Measurements from ENCODE around the gene RAB29.
"Not testable (repeated sequence)": the region's sequence is repeated elsewhere in the genome, so short reads cannot be mapped to it uniquely, and the experiment has no call there.

The RAB29 gene

GRCh38 chr1:205739348-205740160 lies 35.7 kb downstream of the RAB29 start:
- H3K27me3 ChIP-seq (ENCODE audit: control insufficient read depth in 1 of 2, insufficient read depth in 2 of 2, low read length in 2 of 2), result no peaks in the 10 kb centered on the region
- H3K27ac ChIP-seq (ENCODE audit: low read depth, low read length), result no peak overlapping the region
- H3K9ac ChIP-seq (ENCODE audit: low read length), result no peak overlapping the region
- H3K4me3 ChIP-seq (ENCODE audit: low read depth in 1 of 2, low read length in 2 of 2), result no peak overlapping the region
- no peaks in the 10 kb centered on the region for H3K9me3 ChIP-seq (ENCODE audit: low read length)
- H3K36me3 ChIP-seq (ENCODE audit: insufficient read depth, low read length), result no peaks in the 10 kb centered on the region
- peaks cover 18% of the 10 kb centered on the region for H3K4me1 ChIP-seq (ENCODE audit: insufficient read depth, low read length)

- no peaks in the 10 kb centered on the region for H3K9me3 ChIP-seq (ENCODE audit: low read length)
- no peak overlapping the region for H3K4me3 ChIP-seq (ENCODE audit: low read depth in 1 of 2, low read length in 2 of 2)
- no peaks in the 10 kb centered on the region for H3K27me3 ChIP-seq (ENCODE audit: control insufficient read depth in 1 of 2, insufficient read depth in 2 of 2, low read length in 2 of 2)
- H3K9ac ChIP-seq (ENCODE audit: low read length), result no peak overlapping the region
- no peaks in the 10 kb centered on the region for H3K4me1 ChIP-seq (ENCODE audit: insufficient read depth, low read length)
- no peaks in the 10 kb centered on the region for H3K36me3 ChIP-seq (ENCODE audit: insufficient read depth, low read length)
- no peak overlapping the region for H3K27ac ChIP-seq (ENCODE audit: low read depth, low read length)
These were observed 40.1 kb downstream of the RAB29 start for GRCh38 chr1:205735218-205735617.

DNA sequence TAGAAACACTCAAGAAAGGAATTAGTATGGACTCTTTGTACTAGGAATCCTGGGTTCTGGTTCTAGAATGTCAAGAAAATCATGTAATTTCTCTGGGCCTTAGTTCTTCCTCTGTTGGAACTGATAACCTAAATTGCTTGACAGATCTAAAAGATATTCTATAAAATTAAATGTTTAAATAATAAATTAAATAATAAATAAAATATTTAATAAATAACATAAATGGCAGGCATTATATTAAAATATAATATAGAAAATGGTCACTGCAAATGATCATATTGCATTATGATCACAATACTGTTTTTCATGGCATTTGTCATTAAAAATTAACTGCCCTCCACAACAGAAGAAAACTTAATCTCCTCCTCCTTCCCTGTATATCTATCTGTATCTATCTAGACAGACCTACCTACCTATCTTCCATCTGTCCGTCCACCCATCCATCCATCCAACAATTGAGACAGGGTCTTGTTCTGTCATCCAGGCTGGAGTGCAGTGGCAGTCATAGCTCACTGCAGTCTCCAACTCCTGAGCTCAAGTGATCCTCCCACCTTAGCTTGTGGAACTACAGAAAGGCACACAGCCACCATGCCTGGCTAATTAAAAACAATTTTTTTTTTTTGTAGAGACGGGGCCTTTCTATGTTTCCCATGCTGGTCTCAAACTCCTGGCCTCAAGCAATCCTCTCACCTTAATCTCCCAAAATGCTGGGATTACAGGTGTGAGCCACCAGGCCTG lies 41.7 kb downstream of the RAB29 start:
- Histone ChIP-seq H3K4me3 (ENCODE audit: low read depth in 1 of 2, low read length in 2 of 2) (no peak overlapping the region), H3K4me1 (ENCODE audit: insufficient read depth, low read length) (no peaks in the 10 kb centered on the region), H3K27ac (ENCODE audit: low read depth, low read length) (no peak overlapping the region), H3K27me3 (ENCODE audit: control insufficient read depth in 1 of 2, insufficient read depth in 2 of 2, low read length in 2 of 2) (no peaks in the 10 kb centered on the region), H3K36me3 (ENCODE audit: insufficient read depth, low read length) (no peaks in the 10 kb centered on the region), H3K9ac (ENCODE audit: low read length) (no peak overlapping the region), H3K9me3 (ENCODE audit: low read length) (no peaks in the 10 kb centered on the region)

DNA sequence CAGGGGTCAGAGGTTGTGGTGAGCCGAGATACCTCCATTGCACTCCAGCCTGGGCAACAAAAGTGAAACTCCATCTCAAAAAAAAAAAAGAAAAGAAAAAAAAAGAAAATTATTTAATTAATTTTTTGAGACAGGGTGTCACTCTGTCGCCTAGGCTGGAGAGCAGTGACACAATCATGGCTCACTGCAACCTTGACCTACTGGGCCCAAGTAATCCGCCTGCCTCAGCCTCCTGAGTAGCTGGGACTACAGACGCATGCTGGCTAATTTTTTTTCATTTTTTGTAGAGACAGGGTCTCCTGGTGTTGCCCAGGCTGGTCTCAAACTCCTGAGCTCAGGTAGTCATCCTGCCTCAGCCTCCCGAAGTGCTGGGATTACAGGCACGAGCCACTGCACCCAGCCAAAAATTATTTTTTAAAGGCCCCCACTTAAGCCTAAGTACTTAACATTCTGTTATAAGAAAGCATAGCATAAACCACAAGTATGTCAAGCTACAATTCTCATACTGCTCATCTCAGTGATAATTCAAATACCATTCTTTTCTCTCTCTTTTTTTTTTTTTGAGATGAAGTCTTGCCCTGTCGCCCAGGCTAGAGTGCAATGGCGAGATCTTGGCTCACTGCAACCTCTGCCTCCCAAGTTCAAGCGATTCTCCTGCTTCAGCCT lies 45.2 kb downstream of the RAB29 start:
- Histone ChIP-seq H3K4me3 (ENCODE audit: low read depth in 1 of 2, low read length in 2 of 2) (no peak overlapping the region), H3K27me3 (ENCODE audit: control insufficient read depth in 1 of 2, insufficient read depth in 2 of 2, low read length in 2 of 2) (no peaks in the 10 kb centered on the region), H3K9ac (ENCODE audit: low read length) (no peak overlapping the region), H3K36me3 (ENCODE audit: insufficient read depth, low read length) (peaks cover 18% of the 10 kb centered on the region), H3K4me1 (ENCODE audit: insufficient read depth, low read length) (peaks cover under 1% of the 10 kb centered on the region), H3K9me3 (ENCODE audit: low read length) (no peaks in the 10 kb centered on the region), H3K27ac (ENCODE audit: low read depth, low read length) (no peak overlapping the region)

DNA sequence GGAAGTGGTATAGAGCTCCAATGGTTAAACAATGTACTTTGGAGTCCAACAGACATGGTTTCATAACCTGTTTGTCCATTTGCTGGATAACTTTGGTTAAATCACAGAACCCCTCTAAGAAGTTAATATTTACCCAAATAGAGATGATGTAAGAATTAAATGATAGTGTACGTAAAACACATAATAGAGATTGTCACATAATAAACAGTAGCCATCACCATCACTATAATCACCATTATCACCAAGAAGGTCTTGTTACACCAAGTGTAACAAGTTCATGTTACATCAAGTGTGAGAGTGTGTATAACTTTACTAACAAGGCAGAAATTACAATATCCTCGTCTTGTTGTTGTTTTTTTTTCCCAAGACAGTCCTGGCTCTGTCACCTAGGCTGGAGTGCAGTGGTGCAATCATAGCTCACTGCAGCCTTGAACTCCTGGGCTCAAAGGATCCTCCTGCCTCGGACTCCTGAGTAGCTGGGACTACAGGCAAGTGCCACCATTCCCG lies 48.6 kb downstream of the RAB29 start:
- no peaks in the 10 kb centered on the region for H3K27me3 ChIP-seq (ENCODE audit: control insufficient read depth in 1 of 2, insufficient read depth in 2 of 2, low read length in 2 of 2)
- no peak overlapping the region for H3K4me3 ChIP-seq (ENCODE audit: low read depth in 1 of 2, low read length in 2 of 2)
- H3K36me3 ChIP-seq (ENCODE audit: insufficient read depth, low read length), result peaks cover 18% of the 10 kb centered on the region
- no peak overlapping the region for H3K9ac ChIP-seq (ENCODE audit: low read length)
- H3K4me1 ChIP-seq (ENCODE audit: insufficient read depth, low read length), result peaks cover 6% of the 10 kb centered on the region
- no peak overlapping the region for H3K27ac ChIP-seq (ENCODE audit: low read depth, low read length)
- H3K9me3 ChIP-seq (ENCODE audit: low read length), result no peaks in the 10 kb centered on the region

DNA sequence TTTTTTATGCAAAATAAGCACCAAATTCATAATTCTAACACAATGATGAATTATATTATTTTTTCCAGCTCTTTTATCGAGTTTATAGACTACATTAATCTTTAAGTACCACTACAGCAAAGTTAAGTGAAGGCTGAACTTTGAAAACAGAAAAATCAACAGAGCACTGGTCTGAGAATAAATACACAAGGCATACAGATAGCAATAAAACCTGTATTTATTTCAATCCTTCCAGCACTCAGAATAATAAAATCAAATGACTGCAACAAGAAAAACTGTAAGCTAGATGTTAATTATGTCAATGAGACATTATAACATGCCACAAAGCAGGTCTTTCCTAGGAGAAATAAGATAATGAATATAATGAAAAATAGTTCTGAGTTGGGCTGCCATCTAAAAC lies 49.8 kb downstream of the RAB29 start:
- H3K4me1 ChIP-seq (ENCODE audit: insufficient read depth, low read length), result peaks cover 6% of the 10 kb centered on the region
- no peaks in the 10 kb centered on the region for H3K27me3 ChIP-seq (ENCODE audit: control insufficient read depth in 1 of 2, insufficient read depth in 2 of 2, low read length in 2 of 2)
- no peak overlapping the region for H3K9ac ChIP-seq (ENCODE audit: low read length)
- H3K9me3 ChIP-seq (ENCODE audit: low read length), result no peaks in the 10 kb centered on the region
- H3K27ac ChIP-seq (ENCODE audit: low read depth, low read length), result no peak overlapping the region
- no peak overlapping the region for H3K4me3 ChIP-seq (ENCODE audit: low read depth in 1 of 2, low read length in 2 of 2)
- H3K36me3 ChIP-seq (ENCODE audit: insufficient read depth, low read length), result peaks cover 21% of the 10 kb centered on the region

- not testable (repeated sequence) for H3K27me3 ChIP-seq (ENCODE audit: control insufficient read depth in 1 of 2, insufficient read depth in 2 of 2, low read length in 2 of 2); H3K9ac ChIP-seq (ENCODE audit: low read length); H3K27ac ChIP-seq (ENCODE audit: low read depth, low read length); H3K9me3 ChIP-seq (ENCODE audit: low read length); H3K4me3 ChIP-seq (ENCODE audit: low read depth in 1 of 2, low read length in 2 of 2); H3K4me1 ChIP-seq (ENCODE audit: insufficient read depth, low read length)
- H3K36me3 ChIP-seq (ENCODE audit: insufficient read depth, low read length), result peaks cover 50% of the 10 kb centered on the region
These were observed 54.5 kb downstream of the RAB29 start for GRCh38 chr1:205720740-205721139.

GRCh38 chr1:205719762-205720161 lies 55.5 kb downstream of the RAB29 start:
- Histone ChIP-seq H3K9ac (ENCODE audit: low read length) (no peak overlapping the region), H3K9me3 (ENCODE audit: low read length) (no peaks in the 10 kb centered on the region), H3K4me3 (ENCODE audit: low read depth in 1 of 2, low read length in 2 of 2) (no peak overlapping the region), H3K27me3 (ENCODE audit: control insufficient read depth in 1 of 2, insufficient read depth in 2 of 2, low read length in 2 of 2) (no peaks in the 10 kb centered on the region), H3K27ac (ENCODE audit: low read depth, low read length) (no peak overlapping the region), H3K4me1 (ENCODE audit: insufficient read depth, low read length) (peaks cover 2% of the 10 kb centered on the region), H3K36me3 (ENCODE audit: insufficient read depth, low read length) (peaks cover 56% of the 10 kb centered on the region)

- Histone ChIP-seq H3K27me3 (ENCODE audit: control insufficient read depth in 1 of 2, insufficient read depth in 2 of 2, low read length in 2 of 2) (no peaks in the 10 kb centered on the region), H3K36me3 (ENCODE audit: insufficient read depth, low read length) (peaks cover 56% of the 10 kb centered on the region), H3K4me1 (ENCODE audit: insufficient read depth, low read length) (no peaks in the 10 kb centered on the region), H3K9ac (ENCODE audit: low read length) (no peak overlapping the region), H3K27ac (ENCODE audit: low read depth, low read length) (no peak overlapping the region), H3K9me3 (ENCODE audit: low read length) (no peaks in the 10 kb centered on the region), H3K4me3 (ENCODE audit: low read depth in 1 of 2, low read length in 2 of 2) (no peak overlapping the region)
These were observed 56.3 kb downstream of the RAB29 start for GRCh38 chr1:205719015-205719414.
